ENCODE data around the gene DMXL1. TPM values are rescaled to one million over a fixed set of nuclear protein-coding genes. Genes with fewer than 3 reads are reported as not detected.

DMXL1 gene
- polyA plus RNA-seq, 1 of the 3 experiments (the other 2 are of a cell fraction) = 6.6 TPM

- TF ChIP-seq FOSL2 (IDR thresholded peaks at IDR 0.05; ENCODE audit: borderline replicate concordance, low read depth) = no peak
- no peak for TF ChIP-seq RCOR1 (IDR thresholded peaks at IDR 0.05; ENCODE audit: low read length)
- TF ChIP-seq GABPA (IDR thresholded peaks at IDR 0.05; ENCODE audit: low read depth) = no peak
- TF ChIP-seq EZH2phosphoT487 (IDR thresholded peaks at IDR 0.05; ENCODE audit: borderline replicate concordance, low read depth) = no peak
- no peak for TF ChIP-seq TAF1 (IDR thresholded peaks at IDR 0.05; ENCODE audit: borderline replicate concordance, low read depth, low read length)
- no peak for TF ChIP-seq RFX5 (IDR thresholded peaks at IDR 0.05; ENCODE audit: low read length)
- no peak for TF ChIP-seq GATA2 (CRISPR knock-in tag; IDR thresholded peaks at IDR 0.05)
- ChIA-PET CTCF (interaction anchor here (1.0 to 1.8 kb wide), 3 partner anchors 10 to 363 kb away, joined by 3 to 5 read pairs (median 4); partner anchors contain the start of gene DTWD2), POLR2A (no interaction called here)
- H3K79me2 ChIP-seq (ENCODE audit: insufficient read depth) = no peaks in the 10 kb centered on the region
- no peaks in the 10 kb centered on the region for H3K4me1 ChIP-seq (ENCODE audit: control insufficient read depth in 1 of 2, insufficient read depth in 2 of 2, low read depth in 1 of 2, low read length in 1 of 2)
- no peaks in the 10 kb centered on the region for H3K9me3 ChIP-seq
- H3K9me2 ChIP-seq = no peaks in the 10 kb centered on the region
- no peak for DNase-seq
- no peaks in the 10 kb centered on the region for H3K36me3 ChIP-seq (replicated peaks in 1 of 2; ENCODE audit: control insufficient read depth in 1 of 2, insufficient read depth in 2 of 2, low read length in 1 of 2)
- no peak overlapping the region for H2AFZ ChIP-seq (ENCODE audit: low read depth)
- no peak overlapping the region for H3K4me2 ChIP-seq
- H3K27me3 ChIP-seq (ENCODE audit: insufficient read depth) = no peaks in the 10 kb centered on the region
- H3F3A ChIP-seq (replicated peaks; ENCODE audit: insufficient read depth) = no peaks in the 10 kb centered on the region
- 93% methylated on average over 2 of the region's 2 CpGs for WGBS (ENCODE audit: low lambda C conversion rate)
- H3K9ac ChIP-seq = no peak overlapping the region
- no peak overlapping the region for H3K27ac ChIP-seq (ENCODE audit: low read depth in 2 of 2, low read length in 1 of 2)
- H3K4me3 ChIP-seq (ENCODE audit: low read depth in 2 of 2, low read length in 1 of 2) = no peak overlapping the region
- H4K20me1 ChIP-seq (ENCODE audit: insufficient read depth) = no peaks in the 10 kb centered on the region
Observed at GRCh38 chr5:119048246-119048645, 22.6 kb upstream of the DMXL1 start.

DNA sequence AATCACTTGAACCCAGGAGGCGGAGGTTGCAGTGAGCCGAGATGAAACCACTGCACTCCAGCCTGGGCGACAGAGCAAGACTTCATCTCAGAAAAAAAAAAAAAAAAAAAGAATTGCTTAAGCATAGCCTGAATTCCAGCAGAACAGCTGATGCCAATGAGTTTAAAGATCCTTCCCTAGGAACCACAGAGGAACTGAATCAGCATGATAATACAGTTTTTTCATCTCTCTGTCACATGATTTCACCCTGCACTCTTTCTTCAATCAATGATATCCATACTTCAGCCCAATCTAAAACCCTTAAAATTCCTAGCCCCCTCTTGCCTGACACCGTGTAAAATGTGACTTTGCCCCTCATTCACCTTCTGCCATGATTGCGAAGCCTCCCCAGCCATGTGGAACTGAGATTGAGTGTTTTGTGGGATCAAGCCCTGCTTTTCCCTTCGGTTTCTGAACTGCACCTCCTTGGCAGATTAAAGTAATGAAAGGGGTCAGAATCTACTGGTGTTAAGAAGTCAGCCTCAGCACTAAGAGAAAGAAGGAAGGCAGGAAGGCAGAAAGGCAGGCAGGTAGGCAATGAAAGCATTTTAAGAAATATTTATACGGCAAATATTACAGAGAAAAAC, 20.9 kb upstream of the DMXL1 start:
- ChIA-PET CTCF (no interaction called here), POLR2A (no interaction called here)
- no peak overlapping the region for H3K9ac ChIP-seq
- H3F3A ChIP-seq (replicated peaks; ENCODE audit: insufficient read depth) = no peaks in the 10 kb centered on the region
- peak overlapping the region; percentile 31; the same call in 1 of the 2 replicates for H2AFZ ChIP-seq (ENCODE audit: low read depth)
- no peak for DNase-seq
- H3K27me3 ChIP-seq (ENCODE audit: insufficient read depth) = no peaks in the 10 kb centered on the region
- no peak for TF ChIP-seq RXRA (IDR thresholded peaks at IDR 0.05; ENCODE audit: borderline replicate concordance, low read depth)
- TF ChIP-seq USF2 (IDR thresholded peaks at IDR 0.05; ENCODE audit: borderline replicate concordance, low read depth, low read length) = no peak
- TF ChIP-seq MEF2A (IDR thresholded peaks at IDR 0.05; ENCODE audit: borderline replicate concordance, low read depth) = no peak
- no peak for TF ChIP-seq EP300 (IDR thresholded peaks at IDR 0.05; ENCODE audit: borderline replicate concordance in 1 of 2, low read depth in 1 of 2, low read length in 1 of 2)
- TF ChIP-seq TCF12 (IDR thresholded peaks at IDR 0.05) = no peak
- no peak for TF ChIP-seq JUND (IDR thresholded peaks at IDR 0.05)
- TF ChIP-seq RFX5 (IDR thresholded peaks at IDR 0.05; ENCODE audit: low read length) = no peak
- no peak for TF ChIP-seq SMC3 (IDR thresholded peaks at IDR 0.05; ENCODE audit: low read depth, low read length)
- no peaks in the 10 kb centered on the region for H3K4me1 ChIP-seq (ENCODE audit: control insufficient read depth in 1 of 2, insufficient read depth in 2 of 2, low read depth in 1 of 2, low read length in 1 of 2)
- H4K20me1 ChIP-seq (ENCODE audit: insufficient read depth) = no peaks in the 10 kb centered on the region
- H3K4me3 ChIP-seq (ENCODE audit: low read depth in 2 of 2, low read length in 1 of 2) = no peak overlapping the region
- no peaks in the 10 kb centered on the region for H3K79me2 ChIP-seq (ENCODE audit: insufficient read depth)
- no peak overlapping the region for H3K27ac ChIP-seq (ENCODE audit: low read depth in 2 of 2, low read length in 1 of 2)
- no peaks in the 10 kb centered on the region for H3K9me3 ChIP-seq
- no peaks in the 10 kb centered on the region for H3K9me2 ChIP-seq
- WGBS (ENCODE audit: low lambda C conversion rate) = 92% methylated on average over 7 of the region's 7 CpGs
- no peak overlapping the region for H3K4me2 ChIP-seq
- no peaks in the 10 kb centered on the region for H3K36me3 ChIP-seq (replicated peaks in 1 of 2; ENCODE audit: control insufficient read depth in 1 of 2, insufficient read depth in 2 of 2, low read length in 1 of 2)
